HEK293 (cell line): ENCODE data around the gene KIT.

Experiments used
- CTCF ChIP-seq: fragments of 450-650 bp; formaldehyde crosslinking; IDR thresholded peaks from 2 replicates; pipeline ENCODE4 v1.5.1; 2016; ENCODE audit warnings: missing biosample characterization, missing genetic modification characterization
- GLI2 ChIP-seq: fragments of 450-650 bp; formaldehyde crosslinking; IDR thresholded peaks from 2 replicates; pipeline ENCODE4; 2017; ENCODE audit warnings: missing biosample characterization, missing genetic modification characterization, low read depth, borderline replicate concordance
- ZNF239 ChIP-seq: fragments of 450-650 bp; formaldehyde crosslinking; IDR thresholded peaks from 2 replicates; pipeline ENCODE4 v1.5.1; 2016; ENCODE audit warnings: missing biosample characterization, missing genetic modification characterization
- ZNF274 ChIP-seq, 2 experiments: fragments of 200-500 bp in 1 of 2; fragments of 450-650 bp in 1 of 2; sonication (Bioruptor generic) in 1 of 2; formaldehyde crosslinking in 1 of 2; IDR thresholded peaks; 2 replicates each; pipeline versions ENCODE4 v1.5.1 to v1.6.1; 2014 to 2016; ENCODE audit warnings: borderline replicate concordance in 1 of 2, inconsistent platforms in 1 of 2, low read length in 1 of 2, missing biosample characterization in 1 of 2, missing genetic modification characterization in 1 of 2
- ZNF280C ChIP-seq: fragments of 450-650 bp; formaldehyde crosslinking; IDR thresholded peaks from 2 replicates; pipeline ENCODE4 v1.5.1; 2016; ENCODE audit warnings: missing biosample characterization, missing genetic modification characterization
- ZNF544 ChIP-seq: fragments of 450-650 bp; formaldehyde crosslinking; IDR thresholded peaks from 2 replicates; pipeline ENCODE4 v1.5.0; 2017; ENCODE audit warnings: missing biosample characterization, missing genetic modification characterization
- ZNF580 ChIP-seq: fragments of 450-650 bp; formaldehyde crosslinking; IDR thresholded peaks from 2 replicates; pipeline ENCODE4 v1.5.1; 2016; ENCODE audit warnings: missing biosample characterization, missing genetic modification characterization
- ZNF777 ChIP-seq: fragments of 450-650 bp; formaldehyde crosslinking; IDR thresholded peaks from 2 replicates; pipeline ENCODE4 v1.5.1; 2017; ENCODE audit warnings: missing biosample characterization, missing genetic modification characterization, borderline replicate concordance
- ZNF791 ChIP-seq: fragments of 450-650 bp; formaldehyde crosslinking; IDR thresholded peaks from 2 replicates; pipeline ENCODE4 v1.5.1; 2016; ENCODE audit warnings: missing biosample characterization, missing genetic modification characterization

GRCh38 chr4:54723220-54723619 lies 65.5 kb downstream of the KIT start:
- TF ChIP-seq ZNF791 (tag by site-specific recombination) (no peak), ZNF544 (tag by site-specific recombination) (no peak), CTCF (tag by site-specific recombination) (no peak), ZNF280C (no peak), ZNF239 (tag by site-specific recombination) (no peak), ZNF777 (tag by site-specific recombination) (no peak), GLI2 (tag by site-specific recombination) (no peak), ZNF274 (IDR thresholded peaks at IDR 0.05; ENCODE audit: low read length) (no peak), ZNF274 (tag by site-specific recombination; IDR thresholded peaks at IDR 0.05; ENCODE audit: borderline replicate concordance) (no peak), ZNF580 (tag by site-specific recombination) (no peak)
